ENCODE results near the gene KIAA1755.

DNA sequence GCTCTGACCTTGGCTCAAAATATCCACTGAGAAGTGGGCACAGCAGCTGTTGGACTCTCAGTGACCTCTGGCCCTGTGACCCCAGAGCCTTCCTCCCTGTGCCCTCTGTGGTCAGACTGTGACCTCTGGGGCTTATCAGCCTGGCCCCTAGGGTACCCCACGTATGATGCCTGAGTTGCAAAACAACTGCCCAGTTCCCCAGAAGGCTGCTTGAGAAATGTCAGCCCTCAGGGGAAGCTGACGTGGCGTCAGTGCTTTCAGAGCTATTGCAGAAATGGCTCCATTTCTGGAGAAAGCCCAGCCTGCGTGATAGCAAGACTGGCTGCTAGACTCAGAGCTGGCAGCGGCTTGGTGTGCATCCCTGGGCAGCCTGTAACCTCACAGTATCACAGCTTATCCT is 63.9 kb downstream of the KIAA1755 start:
- TF ChIP-seq, protein P1, sequence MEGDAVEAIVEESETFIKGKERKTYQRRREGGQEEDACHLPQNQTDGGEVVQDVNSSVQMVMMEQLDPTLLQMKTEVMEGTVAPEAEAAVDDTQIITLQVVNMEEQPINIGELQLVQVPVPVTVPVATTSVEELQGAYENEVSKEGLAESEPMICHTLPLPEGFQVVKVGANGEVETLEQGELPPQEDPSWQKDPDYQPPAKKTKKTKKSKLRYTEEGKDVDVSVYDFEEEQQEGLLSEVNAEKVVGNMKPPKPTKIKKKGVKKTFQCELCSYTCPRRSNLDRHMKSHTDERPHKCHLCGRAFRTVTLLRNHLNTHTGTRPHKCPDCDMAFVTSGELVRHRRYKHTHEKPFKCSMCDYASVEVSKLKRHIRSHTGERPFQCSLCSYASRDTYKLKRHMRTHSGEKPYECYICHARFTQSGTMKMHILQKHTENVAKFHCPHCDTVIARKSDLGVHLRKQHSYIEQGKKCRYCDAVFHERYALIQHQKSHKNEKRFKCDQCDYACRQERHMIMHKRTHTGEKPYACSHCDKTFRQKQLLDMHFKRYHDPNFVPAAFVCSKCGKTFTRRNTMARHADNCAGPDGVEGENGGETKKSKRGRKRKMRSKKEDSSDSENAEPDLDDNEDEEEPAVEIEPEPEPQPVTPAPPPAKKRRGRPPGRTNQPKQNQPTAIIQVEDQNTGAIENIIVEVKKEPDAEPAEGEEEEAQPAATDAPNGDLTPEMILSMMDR (IDR thresholded peaks at IDR 0.05) = no peak
- TF ChIP-seq EZH2 (IDR thresholded peaks at IDR 0.05; ENCODE audit: borderline replicate concordance, insufficient read depth, low read depth, low read length, poor library complexity, severe bottlenecking) = no peak
